DMS53 treated with DMSO at 0.1 percent for 48 hours (cell line): ENCODE measurements around the gene GALNTL6.

ENCODE experiments used
- DNase-seq: peaks from one replicate; lab custom pipeline; 2025; ENCODE audit not compliant: unreplicated experiment; lab: John Stamatoyannopoulos, UW

GALNTL6 gene

DNA sequence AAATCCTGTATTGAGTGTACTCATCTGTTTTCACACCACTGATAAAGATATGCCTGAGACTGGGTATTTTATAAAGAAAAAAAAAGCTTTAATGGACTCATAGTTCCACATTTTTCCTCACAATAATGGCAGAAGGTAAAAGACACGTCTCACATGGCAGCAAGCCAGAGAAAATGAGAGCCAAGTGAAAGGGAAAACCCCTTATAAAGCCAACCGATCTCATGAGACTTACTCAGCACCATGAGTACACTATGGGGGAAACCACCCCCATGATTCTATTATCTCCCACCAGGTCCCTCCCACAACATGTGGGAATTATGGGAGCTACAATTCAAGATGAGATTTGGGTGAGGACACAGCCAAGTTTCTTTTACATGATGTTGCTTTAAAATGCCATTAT lies 171.9 kb downstream of the GALNTL6 start:
- no peak for DNase-seq

DNA sequence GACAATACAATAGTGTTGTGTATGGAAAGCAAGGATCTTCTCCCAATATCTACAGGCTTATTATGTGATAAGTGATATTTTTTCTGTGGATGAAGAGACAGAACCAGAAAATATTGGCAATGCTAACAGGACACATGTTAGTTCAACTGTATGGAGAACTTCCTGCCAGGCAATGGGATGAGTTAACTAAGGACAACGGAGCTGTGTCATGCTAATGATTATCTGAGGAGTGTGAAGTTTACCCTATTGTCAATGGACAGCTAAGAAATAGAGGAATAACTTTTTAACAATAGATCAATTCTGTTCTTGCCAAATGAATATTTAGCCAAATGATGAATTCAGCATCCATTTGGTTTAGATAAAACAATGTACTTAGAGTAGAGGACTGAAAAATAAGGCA lies 180.0 kb downstream of the GALNTL6 start:
- DNase-seq: no peak

DNA sequence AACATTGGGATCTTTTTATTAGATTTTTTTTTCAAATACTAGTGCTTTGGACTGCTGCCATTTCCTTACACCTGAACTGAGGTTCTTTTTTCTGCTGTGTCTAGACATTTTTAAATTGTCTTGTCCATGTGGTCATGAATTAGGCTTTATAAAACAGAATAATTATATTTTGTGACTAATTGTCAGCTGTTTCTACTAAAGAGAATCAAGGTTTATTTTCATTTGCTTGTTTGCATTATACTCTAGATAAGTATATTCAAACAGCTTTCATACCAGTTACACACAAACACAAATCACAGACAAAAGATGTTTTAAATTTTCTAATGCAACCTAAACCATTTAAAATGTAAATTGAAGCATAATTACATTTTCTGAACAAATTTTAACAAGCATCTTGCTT lies 194.7 kb downstream of the GALNTL6 start:
- no peak for DNase-seq

DNA sequence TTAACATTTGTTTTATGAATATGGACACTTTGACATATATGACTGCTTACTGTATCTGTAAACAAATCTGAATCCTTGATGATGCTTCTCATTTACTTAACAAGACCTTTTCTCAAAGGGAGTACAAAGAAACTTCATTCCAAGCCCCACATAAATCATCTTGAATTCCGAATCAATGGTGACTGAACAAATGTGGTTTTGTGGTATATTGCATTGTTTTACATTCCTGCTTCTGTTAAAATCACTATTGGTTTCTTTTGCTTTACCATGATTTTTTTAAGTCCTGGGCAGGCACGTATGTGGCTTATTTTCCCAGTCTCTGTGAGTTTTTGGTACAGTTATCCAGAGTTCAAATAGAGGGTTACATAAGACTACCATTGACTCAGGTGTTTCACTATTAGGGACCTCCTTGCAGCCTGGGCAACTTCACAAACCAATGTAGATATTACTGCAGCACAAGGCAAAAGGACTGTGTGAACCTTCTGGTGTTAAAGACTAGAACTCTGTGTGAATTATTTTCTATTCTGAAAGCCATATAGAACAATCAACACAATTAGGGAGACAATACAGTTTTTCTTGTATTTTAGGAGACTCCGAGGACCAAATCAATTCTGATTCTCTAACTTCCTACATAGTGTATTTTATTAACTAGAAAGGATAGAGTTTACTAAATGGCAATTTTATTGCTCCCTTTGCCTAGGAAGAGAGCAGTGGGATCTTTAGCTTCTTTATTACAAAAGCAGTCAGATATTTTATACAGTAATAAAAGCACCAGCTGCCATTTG lies 196.4 kb downstream of the GALNTL6 start:
- DNase-seq: no peak

DNA sequence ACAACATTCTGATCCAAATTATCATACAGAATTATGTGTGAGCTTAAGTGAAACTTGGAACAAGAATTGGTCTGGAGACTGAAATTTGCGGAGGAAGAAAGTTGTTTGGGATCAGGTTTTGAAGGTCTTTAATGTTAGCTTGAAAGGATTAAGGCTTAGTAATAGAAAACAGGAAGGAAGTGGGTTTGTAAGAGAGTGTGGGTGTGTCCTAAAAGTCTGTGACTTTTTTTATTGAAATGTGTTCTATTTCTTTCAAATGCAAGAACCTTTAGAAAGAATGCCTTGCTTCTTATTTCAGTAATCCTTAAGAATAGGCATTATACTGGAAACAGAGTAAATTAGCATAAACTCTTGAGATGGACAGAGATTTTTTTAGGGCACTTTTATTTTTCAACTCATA lies 198.0 kb downstream of the GALNTL6 start:
- DNase-seq: no peak

DNA sequence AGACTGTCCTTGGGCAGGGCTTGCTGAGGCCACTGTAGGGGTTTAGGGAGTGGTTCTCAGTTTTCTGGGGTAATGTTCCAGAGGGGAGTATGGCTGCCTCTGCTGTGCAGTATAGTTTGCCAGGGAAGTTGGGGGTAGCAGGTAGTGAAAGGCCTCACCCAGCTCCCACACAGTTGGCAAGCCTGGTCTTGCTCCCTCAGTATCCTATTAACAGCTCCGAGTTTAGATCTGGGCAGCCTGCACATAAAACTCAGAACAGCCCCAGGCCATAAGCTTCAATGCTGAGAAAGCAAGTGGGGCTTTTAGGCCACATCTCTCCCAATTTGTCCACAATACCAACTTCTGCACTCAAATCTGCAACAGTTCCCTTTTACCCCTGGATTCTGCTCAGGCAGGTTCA lies 205.2 kb downstream of the GALNTL6 start:
- DNase-seq: no peak

DNA sequence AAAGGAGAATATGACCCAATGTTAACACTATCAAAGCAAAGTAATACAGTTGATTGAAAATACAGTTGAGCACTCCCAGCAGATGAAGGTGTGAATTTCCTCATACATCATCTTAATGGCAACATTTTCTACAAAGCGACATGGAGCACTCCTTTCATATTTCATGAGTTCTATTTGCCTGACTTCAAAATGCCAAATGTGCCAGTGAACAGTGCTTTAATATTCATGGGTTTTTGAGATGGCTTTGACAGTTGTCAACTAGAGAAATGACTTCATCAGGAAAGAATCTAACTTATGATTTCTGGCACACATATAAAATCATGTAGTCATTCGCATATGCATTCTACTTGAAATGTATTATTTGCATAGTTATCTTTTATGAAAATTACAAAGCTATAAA lies 222.4 kb downstream of the GALNTL6 start:
- DNase-seq: no peak

DNA sequence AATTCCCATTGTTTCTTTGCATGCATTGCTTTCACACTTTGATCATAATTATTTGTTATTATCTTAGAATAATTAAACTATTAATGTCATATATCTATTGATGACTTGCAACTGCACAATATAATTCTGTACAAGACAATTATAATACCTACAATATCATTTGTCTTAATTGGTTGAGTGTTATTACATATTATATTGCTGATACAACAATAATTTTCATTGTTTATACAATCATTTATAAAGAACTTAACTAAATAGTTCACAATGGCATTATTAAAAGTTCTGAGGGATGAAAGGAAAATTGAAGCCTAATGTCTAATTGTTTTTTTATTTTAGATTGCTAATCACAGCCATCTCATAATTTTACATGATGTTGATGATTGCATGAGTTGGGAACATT lies 227.6 kb downstream of the GALNTL6 start:
- DNase-seq: no peak

DNA sequence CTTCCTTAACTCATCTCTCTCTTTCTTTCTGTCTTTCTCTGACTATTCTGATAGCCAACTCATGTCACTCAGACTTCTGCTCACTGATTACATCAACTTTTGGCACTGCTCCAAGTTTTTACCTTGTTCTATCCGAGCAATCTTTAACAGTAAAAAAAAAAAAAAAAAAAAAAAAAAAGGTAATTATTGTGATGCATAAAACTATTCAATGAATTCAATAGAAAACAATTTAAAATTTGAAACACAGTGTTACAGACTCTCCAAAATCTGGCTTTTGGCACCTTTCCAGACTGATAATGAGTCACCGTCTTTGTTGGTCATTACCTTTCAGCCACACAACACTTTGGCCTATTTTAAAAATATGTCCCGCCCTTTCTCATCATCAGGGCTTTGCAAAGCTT lies 229.5 kb downstream of the GALNTL6 start:
- peak; percentile 62 for DNase-seq

DNA sequence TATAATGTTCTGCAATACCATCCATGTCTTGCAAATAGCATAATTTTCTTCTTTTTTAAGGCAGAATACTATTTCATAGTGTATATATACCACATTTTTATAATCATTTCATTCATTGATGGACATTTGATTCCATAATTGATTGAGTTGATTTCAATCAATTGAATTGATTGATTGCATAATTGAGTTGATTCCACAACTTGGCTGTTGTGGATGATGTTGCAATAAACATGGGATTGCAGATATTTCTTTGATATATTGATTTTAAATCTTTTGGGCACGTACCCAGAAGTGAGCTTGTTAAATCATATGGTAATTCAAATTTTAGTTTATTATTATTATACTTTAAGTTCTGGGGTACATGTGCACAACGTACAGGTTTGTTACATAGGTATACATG lies 232.8 kb downstream of the GALNTL6 start:
- no peak for DNase-seq

DNA sequence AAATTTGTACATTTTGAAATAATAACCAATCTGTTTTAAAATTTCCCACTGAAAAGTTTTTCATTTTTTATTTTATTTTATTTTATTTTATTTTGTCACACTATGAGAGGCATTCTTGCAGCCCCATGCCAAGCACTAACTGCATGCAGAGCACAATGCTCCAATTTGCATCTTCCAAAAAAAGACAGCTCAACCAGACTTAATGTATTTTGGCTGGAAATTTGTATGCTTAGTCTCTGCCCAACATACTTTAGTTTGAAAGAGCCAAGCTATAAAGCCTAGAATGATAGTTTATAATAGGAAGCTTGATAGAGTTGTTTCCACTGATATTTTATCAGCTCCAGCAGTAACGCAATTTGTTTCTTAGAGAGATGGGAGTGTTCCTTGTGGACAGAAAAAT lies 235.5 kb downstream of the GALNTL6 start:
- DNase-seq: no peak

DNA sequence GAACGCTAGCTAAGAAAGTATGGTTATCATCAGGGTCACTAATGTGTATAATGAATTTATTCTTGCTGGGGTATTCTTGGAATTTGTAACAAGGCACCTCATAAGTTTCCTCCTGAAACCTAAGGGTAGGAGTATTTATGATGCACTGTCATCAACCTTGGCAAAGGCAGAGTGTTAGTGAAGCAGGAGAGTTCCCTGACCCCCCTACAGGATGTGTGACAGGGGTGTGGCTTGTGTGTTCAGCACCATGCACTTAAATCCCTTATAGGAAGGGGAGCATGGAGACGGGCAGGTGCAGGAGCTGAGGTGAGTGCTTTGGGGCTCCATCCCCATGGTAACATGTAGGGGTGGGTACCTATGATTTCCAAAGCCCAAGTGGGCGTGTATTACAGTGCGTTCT lies 237.7 kb downstream of the GALNTL6 start:
- no peak for DNase-seq

DNA sequence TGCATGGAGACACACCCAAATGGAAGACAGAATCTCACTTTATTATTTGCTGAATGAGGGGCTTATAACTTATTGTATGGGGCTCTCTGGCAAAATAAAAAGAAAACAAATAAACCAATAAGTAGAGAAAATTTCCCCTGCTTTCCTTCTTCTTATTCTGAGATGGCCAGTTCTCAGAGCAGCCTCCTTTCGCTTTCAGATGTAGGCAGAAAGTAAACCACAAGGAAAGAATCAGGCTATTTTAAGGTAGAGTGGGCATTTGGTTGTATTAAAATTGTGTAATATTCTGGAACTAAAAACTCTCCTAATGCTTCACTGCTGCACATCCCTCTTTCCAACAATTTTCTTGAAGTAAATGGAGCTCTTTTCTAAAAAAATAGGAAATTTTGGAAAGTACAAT lies 241.8 kb downstream of the GALNTL6 start:
- DNase-seq: no peak

DNA sequence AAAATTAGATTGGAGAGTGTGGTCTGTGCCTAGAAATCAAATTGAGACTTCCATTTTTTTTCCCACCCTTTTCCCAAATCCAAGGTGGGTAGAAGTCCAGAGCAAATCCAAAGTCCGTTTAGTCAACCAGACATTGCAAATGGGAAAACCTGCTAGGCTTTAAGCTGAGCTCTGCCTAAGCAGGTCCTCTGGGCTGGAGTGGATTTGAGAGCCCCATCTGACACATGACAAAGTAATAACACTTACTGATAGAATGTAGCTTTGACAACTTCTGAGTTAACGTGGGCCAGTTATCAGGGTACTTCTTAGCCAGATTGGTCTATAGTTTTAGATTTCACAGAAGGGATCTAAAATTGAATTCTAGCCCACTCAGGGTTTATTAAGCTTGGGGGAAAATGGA lies 242.3 kb downstream of the GALNTL6 start:
- DNase-seq: no peak

DNA sequence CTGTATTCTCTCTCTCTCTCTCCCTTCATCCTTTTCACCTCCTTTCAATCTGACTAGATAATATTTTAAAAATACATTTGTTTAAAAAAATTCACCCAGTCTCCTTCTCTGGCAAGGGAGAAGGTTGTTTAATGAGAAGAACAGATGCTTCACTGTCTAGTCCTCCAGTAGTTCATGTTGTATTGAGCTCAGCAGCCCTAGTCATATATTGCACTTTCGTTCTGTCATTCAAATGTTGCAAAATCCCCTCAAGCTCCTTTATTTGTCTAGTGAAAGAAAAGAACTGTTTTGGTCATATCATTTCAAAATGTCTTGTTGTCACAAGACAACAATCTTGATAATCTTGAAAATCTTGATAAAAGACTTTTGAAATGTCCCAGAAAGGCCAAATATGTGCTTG lies 248.0 kb downstream of the GALNTL6 start:
- no peak for DNase-seq

DNA sequence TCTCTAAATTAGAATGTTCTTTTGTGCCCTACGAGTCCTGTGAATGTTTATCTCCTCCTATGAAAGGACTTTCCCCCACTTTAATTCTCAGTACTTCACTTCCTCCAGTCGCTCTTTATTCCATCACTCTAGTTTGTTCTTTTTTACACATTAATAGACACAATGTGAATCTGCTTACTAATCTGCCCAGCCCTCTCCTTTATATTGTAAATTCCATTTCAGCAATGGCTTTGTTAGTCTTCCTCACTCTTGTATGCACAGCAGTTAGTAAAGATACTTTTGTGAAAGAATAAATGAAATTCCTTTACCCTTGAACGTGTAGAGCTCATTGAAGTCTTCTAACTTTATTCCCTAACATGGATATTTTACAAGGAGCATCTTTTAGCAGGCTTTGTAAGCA lies 255.3 kb downstream of the GALNTL6 start:
- no peak for DNase-seq

DNA sequence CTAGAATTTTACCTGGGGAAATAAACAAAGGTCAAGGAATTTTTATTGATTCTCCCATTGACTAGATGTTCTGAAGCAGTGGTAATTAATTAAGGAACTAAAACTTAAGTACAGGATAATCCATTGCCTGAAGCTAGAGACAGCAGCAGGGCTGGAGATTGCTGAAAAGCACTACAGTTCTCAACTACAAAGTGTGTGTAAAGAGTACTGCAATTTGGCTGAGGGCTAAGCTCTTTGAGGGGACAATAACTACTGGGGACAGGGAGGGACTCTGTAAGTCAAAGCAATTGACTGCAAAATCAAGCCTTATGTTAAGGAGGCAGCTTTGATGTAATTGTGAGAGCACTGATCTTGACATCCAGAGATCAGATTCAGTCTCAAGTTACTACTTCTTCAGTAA lies 260.4 kb downstream of the GALNTL6 start:
- no peak for DNase-seq

DNA sequence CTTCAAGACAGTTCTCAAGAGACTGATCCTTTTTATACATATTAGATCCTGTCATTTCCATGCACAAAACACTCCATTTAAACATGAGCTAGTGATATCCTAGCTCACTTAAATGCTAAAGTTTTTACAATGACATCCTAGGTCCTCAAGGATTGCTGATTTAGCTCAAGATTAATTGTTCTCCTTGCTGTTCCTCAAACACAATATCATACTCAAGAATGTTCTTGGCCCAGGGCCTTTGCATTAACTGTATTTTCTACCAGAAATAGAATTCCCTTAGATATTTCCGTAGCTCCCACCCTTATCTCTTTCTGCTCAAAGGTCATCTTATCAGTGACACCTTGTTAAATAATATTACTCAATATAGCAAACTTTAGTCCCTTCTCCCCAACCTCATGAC lies 270.1 kb downstream of the GALNTL6 start:
- DNase-seq: no peak

DNA sequence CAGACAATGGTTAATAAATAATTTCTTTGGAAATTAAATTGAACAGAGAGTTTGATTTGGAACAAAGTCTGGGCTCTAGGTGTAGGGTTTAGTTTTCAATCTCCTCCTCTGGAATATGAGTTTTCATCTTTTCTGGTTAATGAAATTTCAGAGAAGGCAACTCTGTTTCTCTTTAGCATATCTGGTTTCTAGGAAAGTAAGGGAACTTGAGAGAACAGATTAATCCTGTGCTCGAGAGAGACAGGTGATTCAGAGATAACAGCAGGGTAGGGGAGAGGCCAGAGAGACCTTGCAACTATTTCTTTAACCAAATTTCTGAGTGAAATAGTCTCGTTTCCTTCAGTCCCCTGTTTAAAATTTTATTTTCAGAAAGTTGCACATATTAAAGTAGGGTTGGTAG lies 275.4 kb downstream of the GALNTL6 start:
- DNase-seq: no peak

DNA sequence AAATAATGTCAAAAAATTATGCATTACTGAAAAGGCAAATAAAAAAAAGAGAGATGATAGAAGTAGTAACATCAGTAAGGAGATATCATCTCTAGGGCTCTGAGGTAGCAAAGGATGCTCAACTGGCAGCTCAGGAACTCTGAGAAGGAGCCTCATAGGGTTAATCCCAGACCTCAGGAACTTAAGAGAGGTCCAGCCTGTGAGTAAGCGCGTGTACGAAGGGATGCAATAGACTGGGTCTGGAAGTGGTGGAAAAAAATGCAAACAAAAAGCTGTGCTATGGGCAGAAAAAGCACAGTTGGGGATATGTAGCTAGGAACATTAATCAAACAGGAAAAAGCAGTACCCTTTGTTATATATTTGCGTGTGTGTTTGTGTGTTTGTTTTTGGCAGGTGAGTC lies 282.0 kb downstream of the GALNTL6 start:
- DNase-seq: peak; percentile 83

DNA sequence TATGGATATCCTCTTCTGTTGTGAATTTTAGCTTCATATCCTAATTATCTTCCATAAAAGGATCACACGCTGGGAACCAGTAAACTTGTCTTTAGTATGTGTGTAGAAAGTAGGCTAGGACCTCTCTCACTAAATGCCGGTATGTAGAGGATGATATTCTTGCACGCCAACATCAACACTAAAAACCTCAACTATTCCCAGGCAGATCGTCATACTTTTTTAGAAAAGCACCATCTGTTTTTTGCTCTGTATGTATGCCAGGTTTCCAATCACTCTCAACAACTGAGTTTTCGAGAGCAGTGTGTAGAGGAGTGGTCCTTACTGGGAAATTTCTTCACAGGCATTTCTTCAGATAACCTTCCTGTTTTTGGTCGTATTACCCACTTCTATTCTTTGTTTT lies 283.6 kb downstream of the GALNTL6 start:
- DNase-seq: no peak

DNA sequence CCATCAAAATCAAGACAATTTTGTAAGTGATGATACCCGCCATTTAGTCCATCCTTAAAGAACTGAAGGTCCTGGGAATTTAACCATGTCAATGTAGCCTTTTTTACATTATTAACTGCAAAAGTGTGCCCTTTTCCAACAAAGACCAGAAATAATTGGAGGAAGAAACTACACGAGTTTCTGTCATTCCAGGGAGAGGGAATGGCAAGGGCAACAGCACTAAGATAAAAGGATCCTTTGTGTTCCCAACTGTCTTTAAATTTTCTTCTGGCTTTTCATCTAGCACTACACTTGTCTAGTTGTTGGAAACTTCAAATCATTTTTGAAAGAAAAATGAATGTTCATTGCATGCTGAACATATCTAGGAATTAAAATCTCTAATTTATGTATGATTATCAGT lies 286.2 kb downstream of the GALNTL6 start:
- no peak for DNase-seq

DNA sequence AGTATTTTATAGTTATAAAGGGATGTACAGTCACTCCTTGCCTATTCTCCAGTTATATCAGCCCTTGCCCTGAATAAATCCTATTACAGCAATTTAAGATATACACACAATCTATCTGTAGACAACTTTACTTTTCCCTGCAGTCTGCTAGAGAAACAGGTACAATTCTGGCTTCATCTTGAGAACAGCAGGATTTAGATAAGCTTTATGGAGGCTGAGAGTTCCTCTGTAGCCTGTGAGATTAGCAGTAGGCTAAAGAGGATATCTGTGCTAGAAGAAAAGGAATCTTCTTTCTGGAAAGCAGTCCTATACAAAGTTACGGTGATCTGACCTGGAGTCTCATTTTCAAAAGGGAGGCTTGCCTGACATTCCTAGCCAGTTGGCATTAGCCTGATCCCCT lies 290.3 kb downstream of the GALNTL6 start:
- DNase-seq: no peak
